ENCODE measurements around the gene FAM120B. TPM values are rescaled to one million over a fixed set of nuclear protein-coding genes. Genes with fewer than 3 reads are reported as not detected.

FAM120B gene
- total and polyA plus RNA-seq, 2 experiments from 2014 or later, result 7.2 to 16.7 TPM

DNA sequence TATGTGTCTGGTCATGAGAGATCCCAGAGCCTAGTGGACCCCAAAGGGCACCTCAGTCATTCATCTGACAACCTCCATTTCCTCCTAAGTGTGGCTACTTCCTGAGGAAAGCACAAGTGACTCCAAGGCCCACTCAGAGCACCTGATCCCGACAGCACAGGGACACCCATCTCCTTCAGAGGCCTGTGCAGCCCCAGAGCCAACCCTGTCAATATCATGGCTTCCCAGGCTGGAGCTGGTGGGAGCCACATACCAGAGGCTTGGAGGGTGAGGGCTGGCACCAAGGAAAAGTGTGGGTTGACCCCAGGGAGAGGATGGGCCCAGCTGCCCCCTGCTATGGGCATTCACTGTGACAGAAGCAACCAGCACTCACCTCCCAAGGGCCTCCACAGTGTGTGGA, 129.2 kb downstream of the FAM120B start:
- no peak for ATAC-seq
- Mint-ChIP-seq H3K4me1 (peaks cover 21% of the 10 kb centered on the region), H3K27ac (no peak overlapping the region), H3K4me3 (no peak overlapping the region), H3K9me3 (peaks cover 3% of the 10 kb centered on the region; the same call in 1 of the 3 replicates), H3K36me3 (ENCODE audit: low read depth) (peaks cover 2% of the 10 kb centered on the region; the same call in 1 of the 3 replicates), H3K27me3 (ENCODE audit: insufficient read depth, low read depth, poor library complexity) (peaks cover 9% of the 10 kb centered on the region)
- Histone ChIP-seq H2AFZ (no peak overlapping the region), H3K36me3 (ENCODE audit: insufficient read depth) (no peaks in the 10 kb centered on the region), H3K4me3 (no peak overlapping the region), H3K4me1 (ENCODE audit: insufficient read depth) (peaks cover 10% of the 10 kb centered on the region; the same call in 1 of the 2 replicates), H3K27ac (ENCODE audit: low read depth) (no peak overlapping the region), H3K4me2 (no peak overlapping the region), H4K20me1 (replicated peaks; ENCODE audit: insufficient read depth) (no peaks in the 10 kb centered on the region), H3K9me2 (ENCODE audit: insufficient read depth) (0 out of 2 replicates have a peak, but pooled peaks cover 3% of the 10 kb centered on the region), H3K27me3 (ENCODE audit: insufficient read depth) (no peaks in the 10 kb centered on the region), H3K79me2 (replicated peaks; ENCODE audit: insufficient read depth) (no peaks in the 10 kb centered on the region), H3F3A (replicated peaks; ENCODE audit: low read depth) (no peaks in the 10 kb centered on the region)
- DNase-seq (ENCODE audit: low spot score), result no peak
- TF ChIP-seq JUNB (IDR thresholded peaks at IDR 0.05; ENCODE audit: unreplicated experiment) (no peak), NANOG (IDR thresholded peaks at IDR 0.05; ENCODE audit: borderline replicate concordance) (no peak)
- TF ChIP-seq, protein P1, sequence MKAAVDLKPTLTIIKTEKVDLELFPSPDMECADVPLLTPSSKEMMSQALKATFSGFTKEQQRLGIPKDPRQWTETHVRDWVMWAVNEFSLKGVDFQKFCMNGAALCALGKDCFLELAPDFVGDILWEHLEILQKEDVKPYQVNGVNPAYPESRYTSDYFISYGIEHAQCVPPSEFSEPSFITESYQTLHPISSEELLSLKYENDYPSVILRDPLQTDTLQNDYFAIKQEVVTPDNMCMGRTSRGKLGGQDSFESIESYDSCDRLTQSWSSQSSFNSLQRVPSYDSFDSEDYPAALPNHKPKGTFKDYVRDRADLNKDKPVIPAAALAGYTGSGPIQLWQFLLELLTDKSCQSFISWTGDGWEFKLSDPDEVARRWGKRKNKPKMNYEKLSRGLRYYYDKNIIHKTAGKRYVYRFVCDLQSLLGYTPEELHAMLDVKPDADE (IDR thresholded peaks at IDR 0.05), result no peak

DNA sequence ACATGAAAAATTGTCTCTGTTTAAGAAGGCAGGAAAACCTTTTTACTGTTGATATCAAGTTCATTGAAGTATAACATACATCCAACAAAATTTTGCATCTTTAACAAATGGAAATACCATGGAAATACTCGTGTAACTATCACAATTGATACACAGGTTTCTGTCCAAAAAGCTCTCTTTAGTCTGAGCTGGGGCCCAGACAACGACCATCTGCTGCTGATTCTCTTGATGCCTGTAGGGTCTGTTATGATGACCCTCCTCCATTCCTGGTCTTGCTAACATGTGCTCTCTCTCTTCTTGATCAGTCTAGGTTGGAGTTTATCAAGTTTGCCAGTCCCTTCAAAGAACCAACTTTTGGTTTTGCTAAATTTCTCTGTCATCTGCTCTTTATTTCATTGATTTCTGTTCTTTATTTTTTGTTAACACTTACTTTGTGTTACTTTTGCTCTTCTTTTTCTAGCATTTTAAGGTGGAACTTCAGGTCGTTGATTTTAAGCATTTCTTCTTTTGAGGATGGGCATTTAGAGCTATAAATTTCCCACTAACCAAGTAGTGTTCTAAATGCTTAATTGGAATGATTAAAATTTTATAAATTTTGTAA, 129.8 kb downstream of the FAM120B start:
- Mint-ChIP-seq H3K9me3 (peaks cover 3% of the 10 kb centered on the region; the same call in 1 of the 3 replicates), H3K27ac (no peak overlapping the region), H3K4me1 (peaks cover 21% of the 10 kb centered on the region), H3K36me3 (ENCODE audit: low read depth) (peaks cover 2% of the 10 kb centered on the region; the same call in 1 of the 3 replicates), H3K27me3 (ENCODE audit: insufficient read depth, low read depth, poor library complexity) (peaks cover 9% of the 10 kb centered on the region), H3K4me3 (no peak overlapping the region)
- Histone ChIP-seq H3F3A (replicated peaks; ENCODE audit: low read depth) (no peaks in the 10 kb centered on the region), H3K27ac (ENCODE audit: low read depth) (no peak overlapping the region), H3K4me1 (ENCODE audit: insufficient read depth) (peaks cover 10% of the 10 kb centered on the region; the same call in 1 of the 2 replicates), H3K36me3 (ENCODE audit: insufficient read depth) (no peaks in the 10 kb centered on the region), H3K4me2 (no peak overlapping the region), H3K27me3 (ENCODE audit: insufficient read depth) (no peaks in the 10 kb centered on the region), H3K9me2 (ENCODE audit: insufficient read depth) (0 out of 2 replicates have a peak, but pooled peaks cover 3% of the 10 kb centered on the region), H4K20me1 (replicated peaks; ENCODE audit: insufficient read depth) (no peaks in the 10 kb centered on the region), H3K79me2 (replicated peaks; ENCODE audit: insufficient read depth) (no peaks in the 10 kb centered on the region), H3K4me3 (no peak overlapping the region), H2AFZ (no peak overlapping the region)
- ATAC-seq (no peak), DNase-seq (ENCODE audit: low spot score) (no peak)
- TF ChIP-seq POLR2AphosphoS5 (IDR thresholded peaks at IDR 0.05; ENCODE audit: low read depth), result no peak
- TF ChIP-seq, protein P2, sequence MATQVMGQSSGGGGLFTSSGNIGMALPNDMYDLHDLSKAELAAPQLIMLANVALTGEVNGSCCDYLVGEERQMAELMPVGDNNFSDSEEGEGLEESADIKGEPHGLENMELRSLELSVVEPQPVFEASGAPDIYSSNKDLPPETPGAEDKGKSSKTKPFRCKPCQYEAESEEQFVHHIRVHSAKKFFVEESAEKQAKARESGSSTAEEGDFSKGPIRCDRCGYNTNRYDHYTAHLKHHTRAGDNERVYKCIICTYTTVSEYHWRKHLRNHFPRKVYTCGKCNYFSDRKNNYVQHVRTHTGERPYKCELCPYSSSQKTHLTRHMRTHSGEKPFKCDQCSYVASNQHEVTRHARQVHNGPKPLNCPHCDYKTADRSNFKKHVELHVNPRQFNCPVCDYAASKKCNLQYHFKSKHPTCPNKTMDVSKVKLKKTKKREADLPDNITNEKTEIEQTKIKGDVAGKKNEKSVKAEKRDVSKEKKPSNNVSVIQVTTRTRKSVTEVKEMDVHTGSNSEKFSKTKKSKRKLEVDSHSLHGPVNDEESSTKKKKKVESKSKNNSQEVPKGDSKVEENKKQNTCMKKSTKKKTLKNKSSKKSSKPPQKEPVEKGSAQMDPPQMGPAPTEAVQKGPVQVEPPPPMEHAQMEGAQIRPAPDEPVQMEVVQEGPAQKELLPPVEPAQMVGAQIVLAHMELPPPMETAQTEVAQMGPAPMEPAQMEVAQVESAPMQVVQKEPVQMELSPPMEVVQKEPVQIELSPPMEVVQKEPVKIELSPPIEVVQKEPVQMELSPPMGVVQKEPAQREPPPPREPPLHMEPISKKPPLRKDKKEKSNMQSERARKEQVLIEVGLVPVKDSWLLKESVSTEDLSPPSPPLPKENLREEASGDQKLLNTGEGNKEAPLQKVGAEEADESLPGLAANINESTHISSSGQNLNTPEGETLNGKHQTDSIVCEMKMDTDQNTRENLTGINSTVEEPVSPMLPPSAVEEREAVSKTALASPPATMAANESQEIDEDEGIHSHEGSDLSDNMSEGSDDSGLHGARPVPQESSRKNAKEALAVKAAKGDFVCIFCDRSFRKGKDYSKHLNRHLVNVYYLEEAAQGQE (IDR thresholded peaks at IDR 0.05; ENCODE audit: unreplicated experiment), result no peak
- TF ChIP-seq ZNF331 (CRISPR knock-in tag; IDR thresholded peaks at IDR 0.05; ENCODE audit: low read depth), result no peak
- TF ChIP-seq EZH2 (IDR thresholded peaks at IDR 0.05; ENCODE audit: low read depth, unreplicated experiment), result no peak
- TF ChIP-seq, protein P1 (IDR thresholded peaks at IDR 0.05), result no peak
- no peak for TF ChIP-seq JUNB (IDR thresholded peaks at IDR 0.05; ENCODE audit: unreplicated experiment)
- no peak for TF ChIP-seq STAT1 (IDR thresholded peaks at IDR 0.05; ENCODE audit: unreplicated experiment)
- TF ChIP-seq, protein P3, sequence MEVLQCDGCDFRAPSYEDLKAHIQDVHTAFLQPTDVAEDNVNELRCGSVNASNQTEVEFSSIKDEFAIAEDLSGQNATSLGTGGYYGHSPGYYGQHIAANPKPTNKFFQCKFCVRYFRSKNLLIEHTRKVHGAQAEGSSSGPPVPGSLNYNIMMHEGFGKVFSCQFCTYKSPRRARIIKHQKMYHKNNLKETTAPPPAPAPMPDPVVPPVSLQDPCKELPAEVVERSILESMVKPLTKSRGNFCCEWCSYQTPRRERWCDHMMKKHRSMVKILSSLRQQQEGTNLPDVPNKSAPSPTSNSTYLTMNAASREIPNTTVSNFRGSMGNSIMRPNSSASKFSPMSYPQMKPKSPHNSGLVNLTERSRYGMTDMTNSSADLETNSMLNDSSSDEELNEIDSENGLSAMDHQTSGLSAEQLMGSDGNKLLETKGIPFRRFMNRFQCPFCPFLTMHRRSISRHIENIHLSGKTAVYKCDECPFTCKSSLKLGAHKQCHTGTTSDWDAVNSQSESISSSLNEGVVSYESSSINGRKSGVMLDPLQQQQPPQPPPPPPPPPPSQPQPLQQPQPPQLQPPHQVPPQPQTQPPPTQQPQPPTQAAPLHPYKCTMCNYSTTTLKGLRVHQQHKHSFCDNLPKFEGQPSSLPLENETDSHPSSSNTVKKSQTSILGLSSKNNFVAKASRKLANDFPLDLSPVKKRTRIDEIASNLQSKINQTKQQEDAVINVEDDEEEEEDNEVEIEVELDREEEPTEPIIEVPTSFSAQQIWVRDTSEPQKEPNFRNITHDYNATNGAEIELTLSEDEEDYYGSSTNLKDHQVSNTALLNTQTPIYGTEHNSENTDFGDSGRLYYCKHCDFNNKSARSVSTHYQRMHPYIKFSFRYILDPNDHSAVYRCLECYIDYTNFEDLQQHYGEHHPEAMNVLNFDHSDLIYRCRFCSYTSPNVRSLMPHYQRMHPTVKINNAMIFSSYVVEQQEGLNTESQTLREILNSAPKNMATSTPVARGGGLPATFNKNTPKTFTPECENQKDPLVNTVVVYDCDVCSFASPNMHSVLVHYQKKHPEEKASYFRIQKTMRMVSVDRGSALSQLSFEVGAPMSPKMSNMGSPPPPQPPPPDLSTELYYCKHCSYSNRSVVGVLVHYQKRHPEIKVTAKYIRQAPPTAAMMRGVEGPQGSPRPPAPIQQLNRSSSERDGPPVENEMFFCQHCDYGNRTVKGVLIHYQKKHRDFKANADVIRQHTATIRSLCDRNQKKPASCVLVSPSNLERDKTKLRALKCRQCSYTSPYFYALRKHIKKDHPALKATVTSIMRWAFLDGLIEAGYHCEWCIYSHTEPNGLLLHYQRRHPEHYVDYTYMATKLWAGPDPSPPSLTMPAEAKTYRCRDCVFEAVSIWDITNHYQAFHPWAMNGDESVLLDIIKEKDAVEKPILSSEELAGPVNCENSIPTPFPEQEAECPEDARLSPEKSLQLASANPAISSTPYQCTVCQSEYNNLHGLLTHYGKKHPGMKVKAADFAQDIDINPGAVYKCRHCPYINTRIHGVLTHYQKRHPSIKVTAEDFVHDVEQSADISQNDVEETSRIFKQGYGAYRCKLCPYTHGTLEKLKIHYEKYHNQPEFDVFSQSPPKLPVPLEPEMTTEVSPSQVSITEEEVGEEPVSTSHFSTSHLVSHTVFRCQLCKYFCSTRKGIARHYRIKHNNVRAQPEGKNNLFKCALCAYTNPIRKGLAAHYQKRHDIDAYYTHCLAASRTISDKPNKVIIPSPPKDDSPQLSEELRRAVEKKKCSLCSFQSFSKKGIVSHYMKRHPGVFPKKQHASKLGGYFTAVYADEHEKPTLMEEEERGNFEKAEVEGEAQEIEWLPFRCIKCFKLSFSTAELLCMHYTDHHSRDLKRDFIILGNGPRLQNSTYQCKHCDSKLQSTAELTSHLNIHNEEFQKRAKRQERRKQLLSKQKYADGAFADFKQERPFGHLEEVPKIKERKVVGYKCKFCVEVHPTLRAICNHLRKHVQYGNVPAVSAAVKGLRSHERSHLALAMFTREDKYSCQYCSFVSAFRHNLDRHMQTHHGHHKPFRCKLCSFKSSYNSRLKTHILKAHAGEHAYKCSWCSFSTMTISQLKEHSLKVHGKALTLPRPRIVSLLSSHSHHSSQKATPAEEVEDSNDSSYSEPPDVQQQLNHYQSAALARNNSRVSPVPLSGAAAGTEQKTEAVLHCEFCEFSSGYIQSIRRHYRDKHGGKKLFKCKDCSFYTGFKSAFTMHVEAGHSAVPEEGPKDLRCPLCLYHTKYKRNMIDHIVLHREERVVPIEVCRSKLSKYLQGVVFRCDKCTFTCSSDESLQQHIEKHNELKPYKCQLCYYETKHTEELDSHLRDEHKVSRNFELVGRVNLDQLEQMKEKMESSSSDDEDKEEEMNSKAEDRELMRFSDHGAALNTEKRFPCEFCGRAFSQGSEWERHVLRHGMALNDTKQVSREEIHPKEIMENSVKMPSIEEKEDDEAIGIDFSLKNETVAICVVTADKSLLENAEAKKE (CRISPR knock-in tag; IDR thresholded peaks at IDR 0.05), result no peak

Measured in GM23338 (cell line).